Astrocyte (in vitro differentiated cells and primary cell): ENCODE measurements around the gene ENOX1. TPM values are rescaled to one million over a fixed set of nuclear protein-coding genes. Genes with fewer than 3 reads are reported as not detected.

ENCODE experiments used
- DNase-seq: peaks from one replicate; pipeline ENCODE4 v3.0.0-alpha.2; 2010; ENCODE audit warnings: low read depth
- FAIRE-seq: peaks from 2 replicates; lab custom pipeline; 2011; peaks lifted over from hg19 to GRCh38; lab: Jason Lieb, UNC
- H2AFZ ChIP-seq: 2 replicates; pipeline ENCODE4 v1.6.0; 2012; ENCODE audit warnings: low read depth, low read length, inconsistent platforms
- H3K27ac ChIP-seq: 2 replicates; pipeline ENCODE4 v1.5.1; 2011; ENCODE audit warnings: low read depth, low read length, inconsistent platforms
- H3K27me3 ChIP-seq: 2 replicates; pipeline ENCODE4 v1.6.0; 2011; ENCODE audit warnings: low read length, inconsistent platforms; ENCODE audit not compliant: insufficient read depth
- H3K36me3 ChIP-seq: 2 replicates; pipeline ENCODE4 v1.5.1; 2011; ENCODE audit warnings: low read length, inconsistent platforms; ENCODE audit not compliant: insufficient read depth
- H3K4me1 ChIP-seq: 2 replicates; pipeline ENCODE4 v1.5.1; 2011; ENCODE audit warnings: low read length, inconsistent platforms; ENCODE audit not compliant: insufficient read depth
- H3K4me2 ChIP-seq: 2 replicates; pipeline ENCODE4 v1.6.0; 2012; ENCODE audit warnings: low read length, inconsistent platforms
- H3K4me3 ChIP-seq: 2 replicates; pipeline ENCODE4 v1.5.1; 2011; ENCODE audit warnings: low read depth, mild to moderate bottlenecking, low read length, inconsistent platforms; ENCODE audit not compliant: insufficient read depth
- H3K79me2 ChIP-seq: 2 replicates; pipeline ENCODE4 v1.6.0; 2012; ENCODE audit warnings: mild to moderate bottlenecking, low read length, inconsistent platforms; ENCODE audit not compliant: insufficient read depth
- H3K9ac ChIP-seq: 2 replicates; pipeline ENCODE4 v1.6.0; 2012; ENCODE audit warnings: mild to moderate bottlenecking, low read length, inconsistent platforms
- H3K9me3 ChIP-seq: 2 replicates; pipeline ENCODE4 v1.5.1; 2012; ENCODE audit warnings: low read depth, mild to moderate bottlenecking, low read length, inconsistent platforms; ENCODE audit not compliant: insufficient read depth
- H4K20me1 ChIP-seq: 2 replicates; pipeline ENCODE4 v1.6.0; 2012; ENCODE audit warnings: low read length, inconsistent platforms; ENCODE audit not compliant: insufficient read depth
- H3K27ac Mint-ChIP-seq: one replicate; pipeline ENCODE4 v1.8.0; 2021; ENCODE audit warnings: mild to moderate bottlenecking, mixed read lengths; ENCODE audit not compliant: unreplicated experiment
- H3K27me3 Mint-ChIP-seq: one replicate; pipeline ENCODE4 v1.8.0; 2021; ENCODE audit warnings: low read depth, mixed read lengths; ENCODE audit not compliant: unreplicated experiment
- H3K36me3 Mint-ChIP-seq: one replicate; pipeline ENCODE4 v1.8.0; 2021; ENCODE audit warnings: low read depth, mixed read lengths; ENCODE audit not compliant: unreplicated experiment
- H3K4me1 Mint-ChIP-seq: one replicate; pipeline ENCODE4 v1.8.0; 2021; ENCODE audit warnings: low read depth, mixed read lengths; ENCODE audit not compliant: unreplicated experiment
- H3K4me3 Mint-ChIP-seq: one replicate; pipeline ENCODE4 v1.8.0; 2021; ENCODE audit warnings: mild to moderate bottlenecking, moderate library complexity, mixed read lengths; ENCODE audit not compliant: unreplicated experiment
- H3K9me3 Mint-ChIP-seq: one replicate; pipeline ENCODE4 v1.8.0; 2021; ENCODE audit warnings: mild to moderate bottlenecking, mixed read lengths; ENCODE audit not compliant: unreplicated experiment
- CTCF ChIP-seq: IDR thresholded peaks from 2 replicates; pipeline ENCODE4 v1.5.1; 2011; ENCODE audit warnings: low read depth, mild to moderate bottlenecking, inconsistent platforms, low read length, moderate library complexity; ENCODE audit not compliant: insufficient read depth
- EZH2 ChIP-seq: IDR thresholded peaks from 2 replicates; pipeline ENCODE4 v1.6.1; 2012; ENCODE audit warnings: mild to moderate bottlenecking, low read length, inconsistent platforms; ENCODE audit not compliant: insufficient read depth
- total RNA-seq: library from RNA; stranded (reverse); gene quantifications from 2 replicates; pipeline ENCODE4 v1.2.1, GENCODE V29; 2021

The ENOX1 gene
- total RNA-seq, 1 donor from 2014 or later: 2.3 TPM

GRCh38 chr13:43492311-43492710, 294.5 kb downstream of the ENOX1 start:
- Mint-ChIP-seq H3K36me3 (peaks cover 5% of the 10 kb centered on the region), H3K27ac (no peak overlapping the region), H3K4me3 (no peak overlapping the region), H3K9me3 (peaks cover 2% of the 10 kb centered on the region), H3K4me1 (no peaks in the 10 kb centered on the region), H3K27me3 (no peaks in the 10 kb centered on the region)
- no peaks in the 10 kb centered on the region for H4K20me1 ChIP-seq
- H3K4me3 ChIP-seq: no peak overlapping the region
- no peaks in the 10 kb centered on the region for H3K36me3 ChIP-seq
- TF ChIP-seq CTCF: no peak
- TF ChIP-seq EZH2: no peak
- H3K9me3 ChIP-seq: no peaks in the 10 kb centered on the region
- H3K79me2 ChIP-seq: no peaks in the 10 kb centered on the region
- no peak overlapping the region for H3K27ac ChIP-seq
- no peaks in the 10 kb centered on the region for H3K4me1 ChIP-seq
- H3K9ac ChIP-seq: no peak overlapping the region
- DNase-seq: no peak
- FAIRE-seq: no peak
- H2AFZ ChIP-seq: no peak overlapping the region
- no peak overlapping the region for H3K4me2 ChIP-seq
- H3K27me3 ChIP-seq: no peaks in the 10 kb centered on the region

GRCh38 chr13:43489233-43489632, 297.5 kb downstream of the ENOX1 start:
- Histone ChIP-seq H2AFZ (no peak overlapping the region), H3K4me3 (no peak overlapping the region), H3K4me2 (no peak overlapping the region), H3K27me3 (no peaks in the 10 kb centered on the region), H3K27ac (no peak overlapping the region), H3K9me3 (no peaks in the 10 kb centered on the region), H3K9ac (no peak overlapping the region), H3K4me1 (no peaks in the 10 kb centered on the region), H4K20me1 (no peaks in the 10 kb centered on the region), H3K79me2 (no peaks in the 10 kb centered on the region), H3K36me3 (no peaks in the 10 kb centered on the region)
- TF ChIP-seq EZH2 (no peak), CTCF (no peak)
- no peak overlapping the region for H3K27ac Mint-ChIP-seq
- FAIRE-seq (no peak), DNase-seq (no peak)
- no peaks in the 10 kb centered on the region for H3K27me3 Mint-ChIP-seq
- H3K36me3 Mint-ChIP-seq: peaks cover 5% of the 10 kb centered on the region
- H3K4me3 Mint-ChIP-seq: no peak overlapping the region
- no peaks in the 10 kb centered on the region for H3K4me1 Mint-ChIP-seq
- H3K9me3 Mint-ChIP-seq: peaks cover 2% of the 10 kb centered on the region

- no peak overlapping the region for H2AFZ ChIP-seq
- Mint-ChIP-seq H3K4me3 (no peak overlapping the region), H3K4me1 (no peaks in the 10 kb centered on the region), H3K36me3 (peaks cover 5% of the 10 kb centered on the region), H3K27ac (no peak overlapping the region), H3K27me3 (no peaks in the 10 kb centered on the region), H3K9me3 (peaks cover under 1% of the 10 kb centered on the region)
- no peak overlapping the region for H3K27ac ChIP-seq
- no peaks in the 10 kb centered on the region for H3K4me1 ChIP-seq
- no peaks in the 10 kb centered on the region for H3K79me2 ChIP-seq
- TF ChIP-seq EZH2 (no peak), CTCF (no peak)
- no peak overlapping the region for H3K4me2 ChIP-seq
- no peaks in the 10 kb centered on the region for H4K20me1 ChIP-seq
- no peak for DNase-seq
- FAIRE-seq: no peak
- H3K36me3 ChIP-seq: no peaks in the 10 kb centered on the region
- H3K9me3 ChIP-seq: no peaks in the 10 kb centered on the region
- H3K27me3 ChIP-seq: no peaks in the 10 kb centered on the region
- no peak overlapping the region for H3K9ac ChIP-seq
- no peak overlapping the region for H3K4me3 ChIP-seq
These were observed 298.9 kb downstream of the ENOX1 start for GRCh38 chr13:43487885-43488284.
